H1 (cell line): ENCODE results near the gene PRRX1. TPM values are rescaled to one million over a fixed set of nuclear protein-coding genes. Genes with fewer than 3 reads are reported as not detected.

Source experiments
- CTCF ChIA-PET: fragments of 300-600 bp; sonication (Branson Sonifier 250); formaldehyde crosslinking; loops from one replicate; lab custom pipeline; 2021; ENCODE audit not compliant: partially characterized antibody; lab: Charles Lee
- POLR2A ChIA-PET: fragments of 300-600 bp; sonication (Branson Sonifier 250); formaldehyde crosslinking; loops from one replicate; lab custom pipeline; 2021; ENCODE audit warnings: inconsistent platforms; ENCODE audit not compliant: partially characterized antibody; lab: Charles Lee
- DNase-seq, 2 experiments: peaks; one replicate each; pipeline versions ENCODE4 v3.0.0 to v3.0.0-alpha.2; 2010 to 2022; ENCODE audit warnings: low spot score in 2 of 2, low read depth in 1 of 2, mixed read lengths in 1 of 2
- FAIRE-seq: peaks from 2 replicates; lab custom pipeline; 2011; peaks lifted over from hg19 to GRCh38; lab: Jason Lieb, UNC
- H2AFZ ChIP-seq: 2 replicates; pipeline ENCODE4 v1.8.1; 2012; ENCODE audit warnings: low read length, inconsistent platforms
- H2AK5ac ChIP-seq: 2 replicates; pipeline ENCODE4 v1.6.1; 2013; ENCODE audit warnings: low read depth, low read length
- H2BK120ac ChIP-seq: replicated peaks from 2 replicates; pipeline ENCODE3; 2013; ENCODE audit warnings: low read depth, low read length, inconsistent platforms
- H2BK12ac ChIP-seq: 2 replicates; pipeline ENCODE4 v1.6.1; 2013; ENCODE audit warnings: low read depth, low read length
- H2BK15ac ChIP-seq: 2 replicates; pipeline ENCODE4 v1.6.1; 2013; ENCODE audit warnings: low read length
- H2BK20ac ChIP-seq: 2 replicates; pipeline ENCODE4 v1.6.1; 2013; ENCODE audit warnings: low read length
- H2BK5ac ChIP-seq: 2 replicates; pipeline ENCODE4 v1.6.1; 2013; ENCODE audit warnings: low read depth, low read length
- H3K14ac ChIP-seq: 2 replicates; pipeline ENCODE4 v1.6.1; 2013; ENCODE audit warnings: inconsistent platforms; ENCODE audit not compliant: insufficient read length
- H3K18ac ChIP-seq: 2 replicates; pipeline ENCODE4 v1.6.1; 2013; ENCODE audit warnings: low read length; ENCODE audit errors: extremely low read depth
- H3K23ac ChIP-seq: 2 replicates; pipeline ENCODE4 v1.6.1; 2013; ENCODE audit warnings: inconsistent platforms; ENCODE audit not compliant: insufficient read length
- H3K23me2 ChIP-seq: 2 replicates; pipeline ENCODE4 v1.6.1; 2013; ENCODE audit warnings: low read depth, low read length
- H3K27ac ChIP-seq: 2 replicates; pipeline ENCODE4 v1.6.1; 2011; ENCODE audit warnings: low read depth, low read length, inconsistent platforms
- H3K27me3 ChIP-seq, 4 experiments: replicated peaks in 1 of 4; 1 replicate in 1 of 4; 2 replicates in 3 of 4; pipeline versions ENCODE4 v1.6.1 to v1.8.1; 2011 to 2013; ENCODE audit warnings: low read length in 3 of 4, mild to moderate bottlenecking in 3 of 4, inconsistent platforms in 2 of 4, mixed read lengths in 2 of 4, moderate library complexity in 1 of 4; ENCODE audit not compliant: control insufficient read depth in 3 of 4, insufficient read depth in 3 of 4; ENCODE audit errors: extremely low read depth in 1 of 4
- H3K36me3 ChIP-seq, 4 experiments: 2 replicates each; pipeline versions ENCODE4 v1.6.1 to v1.8.1; 2011 to 2013; ENCODE audit warnings: mild to moderate bottlenecking in 4 of 4, low read length in 3 of 4, moderate library complexity in 2 of 4, control low read depth in 1 of 4, inconsistent platforms in 1 of 4; ENCODE audit not compliant: insufficient read depth in 4 of 4, control insufficient read depth in 2 of 4
- H3K4ac ChIP-seq: replicated peaks from 2 replicates; pipeline ENCODE3; 2013; ENCODE audit warnings: low read length, low read depth, mixed read lengths, inconsistent platforms; ENCODE audit not compliant: insufficient read length
- H3K4me1 ChIP-seq, 4 experiments: replicated peaks in 1 of 4; 1 replicate in 1 of 4; 2 replicates in 3 of 4; pipeline versions ENCODE4 v1.6.1 to v1.8.1; 2011 to 2013; ENCODE audit warnings: low read length in 3 of 4, inconsistent platforms in 2 of 4, mixed read lengths in 1 of 4; ENCODE audit not compliant: insufficient read depth in 4 of 4, control insufficient read depth in 3 of 4
- H3K4me2 ChIP-seq, 2 experiments: 2 replicates each; pipeline versions ENCODE4 v1.6.1 to v1.8.1; 2011 to 2013; ENCODE audit warnings: low read depth in 2 of 2, low read length in 2 of 2, control low read depth in 1 of 2, inconsistent platforms in 1 of 2, mild to moderate bottlenecking in 1 of 2; ENCODE audit not compliant: insufficient read depth in 1 of 2
- H3K4me3 ChIP-seq, 4 experiments: fragments of 200-600, 300-600 bp in 1 of 4; sonication (generic), shearing (Covaris generic), sonication (Bioruptor Twin) in 1 of 4; 2 replicates each; pipeline versions ENCODE4 v1.5.1 to v1.8.1; 2011 to 2016; ENCODE audit warnings: low read length in 4 of 4, low read depth in 3 of 4, control low read depth in 2 of 4, inconsistent platforms in 2 of 4, mild to moderate bottlenecking in 2 of 4, mixed read lengths in 1 of 4, moderate library complexity in 1 of 4; ENCODE audit not compliant: insufficient read depth in 2 of 4; ENCODE audit errors: extremely low read depth in 1 of 4
- H3K56ac ChIP-seq: replicated peaks from 2 replicates; pipeline ENCODE3; 2013; ENCODE audit warnings: low read depth, mild to moderate bottlenecking, mixed read lengths, low read length, inconsistent platforms; ENCODE audit not compliant: insufficient read length
- H3K79me1 ChIP-seq: 2 replicates; pipeline ENCODE4 v1.6.1; 2013; ENCODE audit warnings: low read depth, low read length, control low read depth
- H3K79me2 ChIP-seq, 2 experiments: 2 replicates each; pipeline versions ENCODE4 v1.6.1 to v1.8.1; 2012 to 2013; ENCODE audit warnings: low read length in 2 of 2, mild to moderate bottlenecking in 2 of 2, inconsistent platforms in 1 of 2; ENCODE audit not compliant: insufficient read depth in 2 of 2, control insufficient read depth in 1 of 2
- H3K9ac ChIP-seq, 4 experiments: replicated peaks in 1 of 4; 1 replicate in 1 of 4; 2 replicates in 3 of 4; pipeline versions ENCODE4 v1.6.1 to v1.8.1; 2011 to 2013; ENCODE audit warnings: low read depth in 3 of 4, low read length in 3 of 4, control low read depth in 2 of 4, mild to moderate bottlenecking in 2 of 4, moderate library complexity in 2 of 4, inconsistent platforms in 1 of 4; ENCODE audit errors: extremely low read depth in 1 of 4
- H3K9me3 ChIP-seq, 2 experiments: 2 replicates each; pipeline versions ENCODE4 v1.6.1 to v1.8.1; 2012 to 2013; ENCODE audit warnings: mild to moderate bottlenecking in 2 of 2, moderate library complexity in 2 of 2, control low read depth in 1 of 2, inconsistent platforms in 1 of 2, low read depth in 1 of 2, low read length in 1 of 2, mixed read lengths in 1 of 2; ENCODE audit not compliant: insufficient read depth in 2 of 2
- H4K20me1 ChIP-seq, 2 experiments: replicated peaks in 1 of 2; 2 replicates each; pipeline versions ENCODE3 to v1.8.1; 2011 to 2013; ENCODE audit warnings: inconsistent platforms in 2 of 2, low read length in 2 of 2, mild to moderate bottlenecking in 1 of 2; ENCODE audit not compliant: insufficient read depth in 2 of 2, control insufficient read depth in 1 of 2
- H4K5ac ChIP-seq: 2 replicates; pipeline ENCODE4 v1.6.1; 2013; ENCODE audit warnings: low read length, low read depth, mixed read lengths, inconsistent platforms; ENCODE audit not compliant: insufficient read length
- H4K8ac ChIP-seq: 2 replicates; pipeline ENCODE4 v1.8.0; 2013; ENCODE audit warnings: mild to moderate bottlenecking, moderate library complexity, low read length, inconsistent platforms; ENCODE audit not compliant: insufficient read depth; ENCODE audit errors: extremely low read depth
- H4K91ac ChIP-seq: replicated peaks from 2 replicates; pipeline ENCODE3; 2013; ENCODE audit warnings: low read length, mixed read lengths, inconsistent platforms; ENCODE audit not compliant: insufficient read length
- ATF2 ChIP-seq: IDR thresholded peaks from 2 replicates; pipeline ENCODE4 v1.6.1; 2012; ENCODE audit warnings: low read length, inconsistent platforms
- ATF3 ChIP-seq: IDR thresholded peaks from 2 replicates; pipeline ENCODE4 v1.6.1; 2011; ENCODE audit warnings: low read depth, mild to moderate bottlenecking, low read length; ENCODE audit not compliant: insufficient read depth
- CHD2 ChIP-seq: IDR thresholded peaks from 2 replicates; pipeline ENCODE4 v1.6.1; 2012; ENCODE audit warnings: low read length, improper control_type of control experiment
- E2F6 ChIP-seq: IDR thresholded peaks from 2 replicates; pipeline ENCODE4 v1.6.1; 2012; ENCODE audit warnings: inconsistent platforms
- KDM4A ChIP-seq: IDR thresholded peaks from one replicate; pipeline ENCODE4 v1.7.1; 2012; ENCODE audit warnings: low read depth, mild to moderate bottlenecking, moderate library complexity, low read length, inconsistent platforms; ENCODE audit not compliant: severe bottlenecking
- MAX ChIP-seq: IDR thresholded peaks from 2 replicates; pipeline ENCODE4 v1.6.1; 2012; ENCODE audit warnings: inconsistent platforms
- NRF1 ChIP-seq: IDR thresholded peaks from 2 replicates; pipeline ENCODE4 v1.6.1; 2011; ENCODE audit warnings: mild to moderate bottlenecking, low read depth, low read length, improper control_type of control experiment
- SRF ChIP-seq: IDR thresholded peaks from 2 replicates; pipeline ENCODE4 v1.6.1; 2011; ENCODE audit warnings: mild to moderate bottlenecking, low read depth, low read length, moderate library complexity
- TAF7 ChIP-seq: optimal IDR thresholded peaks from 2 replicates; pipeline ENCODE3; 2011; ENCODE audit warnings: low read depth, mild to moderate bottlenecking, inconsistent platforms, low read length, moderate library complexity, borderline replicate concordance
- ZNF274 ChIP-seq: IDR thresholded peaks from 2 replicates; pipeline ENCODE4 v1.7.0; 2012; ENCODE audit warnings: low read length, borderline replicate concordance; ENCODE audit errors: extremely low read depth
- WGBS, 2 experiments: shearing (Covaris generic) in 1 of 2; methylation state at CpG; one replicate each; pipeline versions ENCODE4 v1.1.6 to v1.1.7; 2013 to 2015; ENCODE audit warnings: low lambda C conversion rate in 2 of 2, mixed read lengths in 2 of 2, inconsistent platforms in 1 of 2, low coverage in 1 of 2, missing lambda C conversion rate in 1 of 2; ENCODE audit not compliant: insufficient replicate concordance in 2 of 2, insufficient coverage in 1 of 2, insufficient read length in 1 of 2; ENCODE audit errors: extremely low coverage in 1 of 2, missing lambda C conversion rate in 1 of 2; 5-methylcytosine and 5-hydroxymethylcytosine counted together
- polyA plus RNA-seq, 7 experiments: library from polyadenylated mRNA; depleted of rRNA in 3 of 7; stranded (reverse) in 5 of 7; unstranded in 2 of 7; fragments of >200 nt in 5 of 7; fragments of 200-250 nt in 2 of 7; gene quantifications; 1 replicate in 5 of 7; 2 replicates in 1 of 7; 4 replicates in 1 of 7; pipeline versions ENCODE4 v1.2.1 to v1.2.3, GENCODE V29; 2011 to 2013; ENCODE audit warnings: missing spikeins in 2 of 7, mixed read lengths in 2 of 7
- total RNA-seq: library from RNA; stranded (reverse); fragmentation: NEBNext Ultra II Directional; extraction: Animal tissue kit (Norgen Biotek cat#: 25700); gene quantifications from 2 replicates; pipeline ENCODE4 v1.2.1, GENCODE V29; 2021

The PRRX1 gene
- total and polyA plus RNA-seq, 2 of the 8 experiments (the other 6 are each of a cell fraction or from before 2014, with no cell fraction given) = not detected

GRCh38 chr1:170723518-170723917 lies 59.6 kb downstream of the PRRX1 start:
- H4K8ac ChIP-seq = no peak overlapping the region
- H2BK20ac ChIP-seq = no peak overlapping the region
- no peaks in the 10 kb centered on the region for H3K4me1 ChIP-seq
- H3K23ac ChIP-seq = no peak overlapping the region
- no peak overlapping the region for H2BK15ac ChIP-seq
- H2BK5ac ChIP-seq = no peak overlapping the region
- H2BK12ac ChIP-seq = no peak overlapping the region
- no peaks in the 10 kb centered on the region for H3K23me2 ChIP-seq
- no peak overlapping the region for H2AFZ ChIP-seq
- H2BK120ac ChIP-seq = no peak overlapping the region
- H3K79me2 ChIP-seq = no peaks in the 10 kb centered on the region
- no peak overlapping the region for H3K56ac ChIP-seq
- no peak overlapping the region for H3K4ac ChIP-seq
- DNase-seq = no peak
- no peaks in the 10 kb centered on the region for H3K9me3 ChIP-seq
- no peaks in the 10 kb centered on the region for H3K36me3 ChIP-seq
- H3K14ac ChIP-seq = no peak overlapping the region
- no peak overlapping the region for H3K27ac ChIP-seq
- H4K91ac ChIP-seq = no peak overlapping the region
- no peak overlapping the region for H3K9ac ChIP-seq
- FAIRE-seq = no peak
- H4K20me1 ChIP-seq = no peaks in the 10 kb centered on the region
- no peak overlapping the region for H3K4me2 ChIP-seq
- POLR2A ChIA-PET = no interaction called here
- H3K79me1 ChIP-seq = no peaks in the 10 kb centered on the region
- no peak overlapping the region for H3K18ac ChIP-seq
- H3K27me3 ChIP-seq = no peaks in the 10 kb centered on the region
- no peak overlapping the region for H2AK5ac ChIP-seq
- H3K4me3 ChIP-seq = no peak overlapping the region
- CTCF ChIA-PET = interaction anchor here (1.2 kb wide), 1 partner anchor 30 kb away, joined by 3 read pairs; no protein-coding TSS in a partner anchor
- no peak overlapping the region for H4K5ac ChIP-seq
- 97% methylated on average over 2 of the region's 2 CpGs; no CpG with 5 or more reads in 1 of the 2 experiments for WGBS, 2 experiments
- TF ChIP-seq E2F6 (no peak), TAF7 (no peak), CHD2 (no peak), NRF1 (no peak), ATF2 (no peak), ZNF274 (no peak), KDM4A (no peak), MAX (no peak), ATF3 (no peak), SRF (no peak)
